GM12878 (cell line): ENCODE data around the gene VPS26B. TPM values are rescaled to one million over a fixed set of nuclear protein-coding genes. Genes with fewer than 3 reads are reported as not detected.

ENCODE experiments used
- ATAC-seq: fragments of 200-7000 bp; cut with Tn5 transposase; 3 replicates; pipeline ENCODE4 v1.9.1; 2020; ENCODE audit warnings: mild to moderate bottlenecking, moderate library complexity
- BruUV-seq: library from RNA; stranded (reverse); fragments of 400-500 nt; replicated peaks from 2 replicates; lab custom pipeline; 2021; lab: Mats Ljungman, UMichigan
- CTCF ChIA-PET: fragments of 300-600 bp; sonication (Branson Sonifier 250); formaldehyde crosslinking; extraction: SDS; loops from one replicate; lab custom pipeline; 2021; ENCODE audit warnings: inconsistent platforms; lab: Yijun Ruan, JAX
- POLR2A ChIA-PET: fragments of 350-600 bp; formaldehyde crosslinking; extraction: SDS; loops from one replicate; lab custom pipeline; 2021; ENCODE audit warnings: inconsistent platforms; lab: Charles Lee
- RAD21 ChIA-PET: fragments of 300-600 bp; sonication (Branson Sonifier 250); formaldehyde crosslinking; loops from one replicate; lab custom pipeline; 2023; ENCODE audit warnings: antibody characterized with exemption; ENCODE audit not compliant: unreplicated experiment; lab: Charles Lee
- SMC1A ChIA-PET: fragments of 300-600 bp; sonication (Branson Sonifier 250); formaldehyde crosslinking; loops from one replicate; lab custom pipeline; 2023; ENCODE audit not compliant: unreplicated experiment, uncharacterized antibody; lab: Charles Lee
- DNase-seq: peaks from one replicate; pipeline ENCODE4 v3.0.0-alpha.2; 2011; ENCODE audit warnings: low read depth, low spot score
- FAIRE-seq: peaks from 3 replicates; lab custom pipeline; 2011; peaks lifted over from hg19 to GRCh38; lab: Jason Lieb, UNC
- H2AFZ ChIP-seq: 2 replicates; pipeline ENCODE4 v1.6.0; 2011; ENCODE audit warnings: low read depth, low read length, control low read depth; ENCODE audit not compliant: control insufficient read depth
- H3K27ac ChIP-seq: 2 replicates; pipeline ENCODE4 v1.5.1; 2011; ENCODE audit warnings: control low read depth; ENCODE audit not compliant: control insufficient read depth, insufficient read depth
- H3K27me3 ChIP-seq, 2 experiments: replicated peaks in 1 of 2; 2 replicates each; pipeline versions ENCODE4 v1.6.0 to v1.6.1; 2011; ENCODE audit warnings: low read length in 1 of 2; ENCODE audit not compliant: control insufficient read depth in 2 of 2, insufficient read depth in 2 of 2
- H3K36me3 ChIP-seq, 2 experiments: 2 replicates each; pipeline ENCODE4 v1.5.1; 2011; ENCODE audit warnings: low read length in 1 of 2; ENCODE audit not compliant: control insufficient read depth in 2 of 2, insufficient read depth in 2 of 2
- H3K4me1 ChIP-seq: 2 replicates; pipeline ENCODE4 v1.6.1; 2011; ENCODE audit warnings: mild to moderate bottlenecking, low read length, moderate library complexity, mixed read lengths; ENCODE audit not compliant: control insufficient read depth, insufficient read depth
- H3K4me2 ChIP-seq: 2 replicates; pipeline ENCODE4 v1.6.0; 2011; ENCODE audit warnings: control low read depth; ENCODE audit not compliant: control insufficient read depth, insufficient read depth
- H3K4me3 ChIP-seq: fragments of 200-600 bp; sonication (generic); 2 replicates; pipeline ENCODE4 v1.5.1; 2016
- H3K79me2 ChIP-seq: 2 replicates; pipeline ENCODE4 v1.6.0; 2011; ENCODE audit warnings: low read length; ENCODE audit not compliant: control insufficient read depth, insufficient read depth
- H3K9ac ChIP-seq: 2 replicates; pipeline ENCODE4 v1.8.0; 2011; ENCODE audit warnings: low read length, control low read depth, mixed read lengths; ENCODE audit not compliant: control insufficient read depth, insufficient read depth
- H3K9me3 ChIP-seq: replicated peaks from 3 replicates; pipeline ENCODE4 v1.5.1; 2011; ENCODE audit warnings: mild to moderate bottlenecking, low read length; ENCODE audit not compliant: control insufficient read depth, insufficient read depth
- H4K20me1 ChIP-seq: 2 replicates; pipeline ENCODE4 v1.6.0; 2011; ENCODE audit not compliant: control insufficient read depth, insufficient read depth
- CREB1 ChIP-seq: IDR thresholded peaks from 2 replicates; pipeline ENCODE4 v1.6.1; 2012; ENCODE audit warnings: low read depth, mild to moderate bottlenecking, inconsistent platforms
- CREM ChIP-seq: IDR thresholded peaks from 2 replicates; pipeline ENCODE4 v1.6.1; 2014; ENCODE audit warnings: antibody characterized with exemption, low read depth
- NFYB ChIP-seq: IDR thresholded peaks from 2 replicates; pipeline ENCODE4 v1.6.1; 2011; ENCODE audit warnings: low read depth, mild to moderate bottlenecking, low read length, improper control_type of control experiment, moderate library complexity; ENCODE audit not compliant: insufficient read depth
- SMARCA5 ChIP-seq: fragments of 450-650 bp; IDR thresholded peaks from 2 replicates; pipeline ENCODE4 v1.6.1; 2017; ENCODE audit warnings: mild to moderate bottlenecking
- SUZ12 ChIP-seq: fragments of 200-600 bp; sonication (generic); IDR thresholded peaks from one replicate; pipeline ENCODE4 v1.6.1; 2018; ENCODE audit warnings: antibody characterized with exemption, mild to moderate bottlenecking; ENCODE audit not compliant: unreplicated experiment
- TAF1 ChIP-seq: IDR thresholded peaks from 2 replicates; pipeline ENCODE4 v1.6.1; 2011; ENCODE audit warnings: mild to moderate bottlenecking, low read depth, low read length, borderline replicate concordance
- WGBS: methylation state at CpG from one replicate; pipeline ENCODE4 v1.1.6; 2016; ENCODE audit warnings: low lambda C conversion rate; ENCODE audit not compliant: insufficient replicate concordance, insufficient coverage; ENCODE audit errors: missing lambda C conversion rate; 5-methylcytosine and 5-hydroxymethylcytosine counted together
- in situ Hi-C: fragments of 300-500 bp; cut with MboI; formaldehyde crosslinking; loops from 9 replicates; pipeline ENCODE4 v1.14.3; 2018; ENCODE audit warnings: mixed read lengths
- intact Hi-C: fragments of 100-400 bp; cut with micrococcal nuclease; formaldehyde crosslinking; loops from one replicate; pipeline ENCODE4 v1.14.2; 2022; ENCODE audit not compliant: unreplicated experiment
- polyA plus RNA-seq, 11 experiments: library from polyadenylated mRNA; depleted of rRNA in 4 of 11; unstranded in 6 of 11; stranded (reverse) in 5 of 11; fragments of >200 nt; fragmentation: Nextera tagmentation in 4 of 11; fragmentation: Illumina TruSeq in 1 of 11; extraction: Ambion mirVana in 4 of 11; extraction: Trizol in 1 of 11; gene quantifications; 1 replicate in 1 of 11; 2 replicates in 10 of 11; pipeline versions ENCODE4 v1.2.1 to v1.2.3, GENCODE V29; 2011 to 2016; ENCODE audit warnings: inconsistent platforms in 2 of 11, missing spikeins in 2 of 11, low read depth in 1 of 11
- total RNA-seq, 4 experiments: library from RNA; depleted of rRNA in 3 of 4; stranded (reverse); fragments of >200 nt in 3 of 4; fragmentation: Illumina TruSeq in 1 of 4; extraction: Trizol in 1 of 4; gene quantifications; 2 replicates each; pipeline versions ENCODE4 v1.2.1 to v1.2.3, GENCODE V29; 2013 to 2021

The VPS26B gene
- total and polyA plus RNA-seq, 10 of the 15 experiments (the other 5 are each of a cell fraction or from before 2014, with no cell fraction given) = 1.6 to 26.9 (median 13.3) TPM

- TF ChIP-seq NFYB = no peak
- TF ChIP-seq CREM = peak; percentile 35; the same call in 1 of the 2 replicates
- peak; percentile 62 for TF ChIP-seq CREB1
- TF ChIP-seq, all 136 proteins: peak for 12
Observed at GRCh38 chr11:134275534-134276395, 51.3 kb downstream of the VPS26B start, which contains the start of gene GLB1L3 (continued).

- Histone ChIP-seq H3K79me2 (no peaks in the 10 kb centered on the region), H3K9ac (no peak overlapping the region), H3K27me3 (peaks cover 10 to 25% of the 10 kb centered on the region in 2 experiments), H4K20me1 (no peaks in the 10 kb centered on the region), H3K9me3 (no peaks in the 10 kb centered on the region; the same call in 2 of the 3 replicates), H3K4me2 (peak overlapping the region; percentile 81), H3K27ac (no peak overlapping the region), H3K4me1 (peaks cover 6% of the 10 kb centered on the region), H2AFZ (no peak overlapping the region), H3K4me3 (peak overlapping the region; percentile 33; the same call in 1 of the 2 replicates), H3K36me3 (no peaks in the 10 kb centered on the region)
- ChIA-PET SMC1A (interaction anchor here (0.6 kb wide), 1 partner anchor 1839 kb away, joined by 3 read pairs; no protein-coding TSS in a partner anchor), CTCF (no interaction called here), RAD21 (no interaction called here), POLR2A (no interaction called here)
- TF ChIP-seq SMARCA5 (no peak), SUZ12 (peak; percentile 40), TAF1 (no peak)
- FAIRE-seq = no peak
- DNase-seq = no peak
- intact Hi-C loops (no loop called here), in situ Hi-C loops (no loop called here)
- ATAC-seq = peak; percentile 32; the same call in 2 of the 3 replicates
- 21% methylated on average over 65 of the region's 88 CpGs for WGBS
- no TSS peak for BruUV-seq
Observed at GRCh38 chr11:134276396-134277182, 52.1 kb downstream of the VPS26B start.
